Astrocyte (in vitro differentiated cells and primary cell): ENCODE measurements around the gene EXOSC3. TPM values are rescaled to one million over a fixed set of nuclear protein-coding genes. Genes with fewer than 3 reads are reported as not detected.

Source experiments
- DNase-seq: peaks from one replicate; pipeline ENCODE4 v3.0.0-alpha.2; 2010; ENCODE audit warnings: low read depth
- FAIRE-seq: peaks from 2 replicates; lab custom pipeline; 2011; peaks lifted over from hg19 to GRCh38; lab: Jason Lieb, UNC
- H2AFZ ChIP-seq: 2 replicates; pipeline ENCODE4 v1.6.0; 2012; ENCODE audit warnings: low read depth, low read length, inconsistent platforms
- H3K27ac ChIP-seq: 2 replicates; pipeline ENCODE4 v1.5.1; 2011; ENCODE audit warnings: low read depth, low read length, inconsistent platforms
- H3K27me3 ChIP-seq: 2 replicates; pipeline ENCODE4 v1.6.0; 2011; ENCODE audit warnings: low read length, inconsistent platforms; ENCODE audit not compliant: insufficient read depth
- H3K36me3 ChIP-seq: 2 replicates; pipeline ENCODE4 v1.5.1; 2011; ENCODE audit warnings: low read length, inconsistent platforms; ENCODE audit not compliant: insufficient read depth
- H3K4me1 ChIP-seq: 2 replicates; pipeline ENCODE4 v1.5.1; 2011; ENCODE audit warnings: low read length, inconsistent platforms; ENCODE audit not compliant: insufficient read depth
- H3K4me2 ChIP-seq: 2 replicates; pipeline ENCODE4 v1.6.0; 2012; ENCODE audit warnings: low read length, inconsistent platforms
- H3K4me3 ChIP-seq: 2 replicates; pipeline ENCODE4 v1.5.1; 2011; ENCODE audit warnings: low read depth, mild to moderate bottlenecking, low read length, inconsistent platforms; ENCODE audit not compliant: insufficient read depth
- H3K79me2 ChIP-seq: 2 replicates; pipeline ENCODE4 v1.6.0; 2012; ENCODE audit warnings: mild to moderate bottlenecking, low read length, inconsistent platforms; ENCODE audit not compliant: insufficient read depth
- H3K9ac ChIP-seq: 2 replicates; pipeline ENCODE4 v1.6.0; 2012; ENCODE audit warnings: mild to moderate bottlenecking, low read length, inconsistent platforms
- H3K9me3 ChIP-seq: 2 replicates; pipeline ENCODE4 v1.5.1; 2012; ENCODE audit warnings: low read depth, mild to moderate bottlenecking, low read length, inconsistent platforms; ENCODE audit not compliant: insufficient read depth
- H4K20me1 ChIP-seq: 2 replicates; pipeline ENCODE4 v1.6.0; 2012; ENCODE audit warnings: low read length, inconsistent platforms; ENCODE audit not compliant: insufficient read depth
- H3K27ac Mint-ChIP-seq: one replicate; pipeline ENCODE4 v1.8.0; 2021; ENCODE audit warnings: mild to moderate bottlenecking, mixed read lengths; ENCODE audit not compliant: unreplicated experiment
- H3K27me3 Mint-ChIP-seq: one replicate; pipeline ENCODE4 v1.8.0; 2021; ENCODE audit warnings: low read depth, mixed read lengths; ENCODE audit not compliant: unreplicated experiment
- H3K36me3 Mint-ChIP-seq: one replicate; pipeline ENCODE4 v1.8.0; 2021; ENCODE audit warnings: low read depth, mixed read lengths; ENCODE audit not compliant: unreplicated experiment
- H3K4me1 Mint-ChIP-seq: one replicate; pipeline ENCODE4 v1.8.0; 2021; ENCODE audit warnings: low read depth, mixed read lengths; ENCODE audit not compliant: unreplicated experiment
- H3K4me3 Mint-ChIP-seq: one replicate; pipeline ENCODE4 v1.8.0; 2021; ENCODE audit warnings: mild to moderate bottlenecking, moderate library complexity, mixed read lengths; ENCODE audit not compliant: unreplicated experiment
- H3K9me3 Mint-ChIP-seq: one replicate; pipeline ENCODE4 v1.8.0; 2021; ENCODE audit warnings: mild to moderate bottlenecking, mixed read lengths; ENCODE audit not compliant: unreplicated experiment
- EZH2 ChIP-seq: IDR thresholded peaks from 2 replicates; pipeline ENCODE4 v1.6.1; 2012; ENCODE audit warnings: mild to moderate bottlenecking, low read length, inconsistent platforms; ENCODE audit not compliant: insufficient read depth
- total RNA-seq: library from RNA; stranded (reverse); gene quantifications from 2 replicates; pipeline ENCODE4 v1.2.1, GENCODE V29; 2021
- TF ChIP-seq, protein P1 (sequence below): IDR thresholded peaks from 2 replicates; pipeline ENCODE4 v1.5.1; 2011; ENCODE audit warnings: low read depth, mild to moderate bottlenecking, inconsistent platforms, low read length, moderate library complexity; ENCODE audit not compliant: insufficient read depth

Gene EXOSC3
- total RNA-seq, 1 donor from 2014 or later = 30.7 TPM

DNA sequence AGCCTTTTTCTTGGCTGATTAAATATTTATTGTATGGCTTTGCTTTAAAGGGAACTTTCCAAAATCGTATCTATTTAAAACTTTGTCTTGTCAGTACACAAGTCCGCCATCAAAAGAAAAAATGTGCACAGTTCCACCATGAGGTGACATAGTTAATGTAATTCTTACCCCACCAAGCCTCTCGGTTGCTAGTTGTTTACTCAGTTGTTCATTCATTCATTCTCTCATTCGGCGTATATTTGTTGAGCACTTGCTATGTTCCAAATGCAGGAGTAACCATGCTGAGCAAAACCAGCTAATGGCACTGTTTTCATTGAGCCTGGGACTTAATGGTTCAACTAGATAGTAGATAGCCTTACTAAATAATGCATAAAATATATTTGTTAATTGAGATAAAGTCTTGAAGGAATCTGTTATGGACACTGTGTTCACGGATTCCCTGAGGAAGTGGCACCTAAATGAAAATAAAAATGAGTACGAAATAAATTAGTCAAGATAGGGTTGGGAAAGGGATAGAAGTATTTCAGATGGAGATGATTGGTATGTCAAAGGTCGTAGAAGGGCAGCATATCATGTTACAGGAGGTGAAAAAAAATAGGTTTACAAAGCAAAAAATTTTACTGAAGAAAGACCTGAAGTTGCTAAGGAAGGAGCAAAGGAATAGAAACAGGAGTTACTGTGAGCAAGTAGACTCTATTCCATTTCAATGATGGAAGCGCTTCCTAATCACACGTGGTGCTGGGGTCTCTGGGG, 17.3 kb upstream of the EXOSC3 start:
- H3K4me1 ChIP-seq = peaks cover 17% of the 10 kb centered on the region
- no peaks in the 10 kb centered on the region for H3K27me3 ChIP-seq
- peaks cover 79% of the 10 kb centered on the region for H3K79me2 ChIP-seq
- no peak for DNase-seq
- peaks cover 2% of the 10 kb centered on the region for H3K36me3 Mint-ChIP-seq
- no peak overlapping the region for H3K27ac ChIP-seq
- FAIRE-seq = no peak
- no peaks in the 10 kb centered on the region for H3K9me3 Mint-ChIP-seq
- TF ChIP-seq EZH2 = no peak
- peak overlapping the region; percentile 99 for H3K4me3 ChIP-seq
- H3K9me3 ChIP-seq = no peaks in the 10 kb centered on the region
- peak overlapping the region; percentile 97 for H3K9ac ChIP-seq
- no peak overlapping the region for H2AFZ ChIP-seq
- H3K36me3 ChIP-seq = no peaks in the 10 kb centered on the region
- H3K27ac Mint-ChIP-seq = peak overlapping the region; percentile 81
- H3K4me3 Mint-ChIP-seq = peak overlapping the region; percentile 99
- H3K4me2 ChIP-seq = peak overlapping the region; percentile 96
- H3K4me1 Mint-ChIP-seq = peaks cover 11% of the 10 kb centered on the region
- peaks cover 43% of the 10 kb centered on the region for H4K20me1 ChIP-seq
- H3K27me3 Mint-ChIP-seq = no peaks in the 10 kb centered on the region

DNA sequence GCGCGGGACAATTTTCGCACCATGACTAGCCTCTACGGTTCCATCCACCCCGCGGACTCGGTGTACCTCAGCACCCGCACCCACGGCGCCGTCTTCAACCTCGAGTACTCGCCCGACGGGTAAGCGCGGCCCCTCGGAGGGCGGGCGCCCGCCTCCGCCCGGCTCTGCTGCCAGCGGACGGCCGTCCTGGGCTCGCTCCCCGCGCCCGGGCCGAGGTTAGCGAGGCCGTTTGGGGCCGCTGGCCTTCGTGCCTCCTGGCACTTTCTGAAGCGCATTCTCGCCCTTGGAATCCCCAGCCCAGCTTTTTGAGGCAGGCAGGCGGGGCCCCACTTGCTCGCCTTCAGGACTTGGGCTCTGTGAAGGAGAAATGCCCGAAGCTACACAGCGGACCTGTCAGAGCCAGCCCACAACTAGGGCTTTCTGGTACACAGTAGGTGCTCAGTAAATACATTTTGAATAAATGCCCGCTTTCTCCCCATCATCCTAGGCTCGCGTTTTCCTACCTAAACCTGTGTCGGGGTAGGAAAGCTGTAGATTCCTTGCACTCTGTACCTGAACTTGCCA, 16.5 kb upstream of the EXOSC3 start:
- Histone ChIP-seq H3K9ac (peak overlapping the region; percentile 97), H3K4me3 (peak overlapping the region; percentile 99), H4K20me1 (peaks cover 40% of the 10 kb centered on the region), H3K27ac (peak overlapping the region; percentile 81), H3K27me3 (no peaks in the 10 kb centered on the region), H2AFZ (peak overlapping the region; percentile 100), H3K4me2 (peak overlapping the region; percentile 96), H3K9me3 (no peaks in the 10 kb centered on the region), H3K4me1 (peaks cover 17% of the 10 kb centered on the region), H3K79me2 (peaks cover 71% of the 10 kb centered on the region), H3K36me3 (no peaks in the 10 kb centered on the region)
- H3K9me3 Mint-ChIP-seq = no peaks in the 10 kb centered on the region
- H3K36me3 Mint-ChIP-seq = peaks cover 2% of the 10 kb centered on the region
- DNase-seq (peak; percentile 12), FAIRE-seq (no peak)
- peaks cover 11% of the 10 kb centered on the region for H3K4me1 Mint-ChIP-seq
- H3K27ac Mint-ChIP-seq = peak overlapping the region; percentile 81
- peak overlapping the region; percentile 99 for H3K4me3 Mint-ChIP-seq
- TF ChIP-seq, protein P1, sequence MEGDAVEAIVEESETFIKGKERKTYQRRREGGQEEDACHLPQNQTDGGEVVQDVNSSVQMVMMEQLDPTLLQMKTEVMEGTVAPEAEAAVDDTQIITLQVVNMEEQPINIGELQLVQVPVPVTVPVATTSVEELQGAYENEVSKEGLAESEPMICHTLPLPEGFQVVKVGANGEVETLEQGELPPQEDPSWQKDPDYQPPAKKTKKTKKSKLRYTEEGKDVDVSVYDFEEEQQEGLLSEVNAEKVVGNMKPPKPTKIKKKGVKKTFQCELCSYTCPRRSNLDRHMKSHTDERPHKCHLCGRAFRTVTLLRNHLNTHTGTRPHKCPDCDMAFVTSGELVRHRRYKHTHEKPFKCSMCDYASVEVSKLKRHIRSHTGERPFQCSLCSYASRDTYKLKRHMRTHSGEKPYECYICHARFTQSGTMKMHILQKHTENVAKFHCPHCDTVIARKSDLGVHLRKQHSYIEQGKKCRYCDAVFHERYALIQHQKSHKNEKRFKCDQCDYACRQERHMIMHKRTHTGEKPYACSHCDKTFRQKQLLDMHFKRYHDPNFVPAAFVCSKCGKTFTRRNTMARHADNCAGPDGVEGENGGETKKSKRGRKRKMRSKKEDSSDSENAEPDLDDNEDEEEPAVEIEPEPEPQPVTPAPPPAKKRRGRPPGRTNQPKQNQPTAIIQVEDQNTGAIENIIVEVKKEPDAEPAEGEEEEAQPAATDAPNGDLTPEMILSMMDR = no peak
- TF ChIP-seq EZH2 = no peak
- no peaks in the 10 kb centered on the region for H3K27me3 Mint-ChIP-seq

DNA sequence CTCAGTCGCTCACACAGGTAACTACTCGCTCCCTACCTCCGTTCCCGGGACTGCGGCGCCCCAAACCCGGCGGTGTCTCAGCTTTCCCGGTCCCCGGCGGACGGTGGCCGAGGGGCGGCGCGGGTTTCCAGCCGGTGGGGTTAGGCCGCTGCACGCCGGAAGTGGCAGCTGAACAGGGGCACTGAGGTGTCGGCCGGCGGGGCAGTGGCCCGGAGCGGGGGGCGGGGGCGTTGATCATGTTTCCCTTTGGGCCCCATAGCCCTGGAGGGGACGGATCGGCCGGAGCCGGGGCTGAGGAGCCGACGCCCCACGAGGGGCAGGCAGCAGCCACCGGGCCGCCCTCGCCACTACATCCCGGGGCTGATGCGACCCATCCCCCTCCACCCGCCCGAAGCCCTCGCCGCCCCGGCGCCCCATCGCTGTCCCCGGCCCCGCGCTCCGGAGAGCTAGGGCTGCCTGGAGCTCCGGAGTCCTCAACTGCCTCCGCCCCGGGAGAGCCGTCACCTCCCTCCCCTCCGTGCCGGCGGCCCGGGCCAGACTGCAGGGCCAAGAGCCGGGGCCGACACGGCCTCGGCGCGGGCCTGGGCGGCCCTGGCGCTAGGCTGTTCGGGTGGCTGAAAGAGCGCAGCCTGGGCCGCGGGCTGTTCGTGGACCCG, 15.9 kb upstream of the EXOSC3 start, which contains the start of gene DCAF10:
Gene DCAF10 (plus strand): TSS at position 167 of the 656 bp plus-strand sequence. CDS start 70 bp downstream, at position 237.
- peak within 1 kb of the TSS; percentile 100 for H2AFZ ChIP-seq
- peaks cover 17% of the 10 kb centered on the region for H3K4me1 ChIP-seq
- Mint-ChIP-seq H3K27ac (peak within 1 kb of the TSS; percentile 81), H3K36me3 (peaks cover 2% of the 10 kb centered on the region), H3K4me3 (peak within 1 kb of the TSS; percentile 99), H3K27me3 (no peaks in the 10 kb centered on the region), H3K9me3 (no peaks in the 10 kb centered on the region), H3K4me1 (peaks cover 11% of the 10 kb centered on the region)
- H4K20me1 ChIP-seq = peaks cover 35% of the 10 kb centered on the region
- H3K79me2 ChIP-seq = peaks cover 65% of the 10 kb centered on the region
- H3K9ac ChIP-seq = peak within 1 kb of the TSS; percentile 97
- peak within 1 kb of the TSS; percentile 99 for H3K4me3 ChIP-seq
- H3K9me3 ChIP-seq = no peaks in the 10 kb centered on the region
- TF ChIP-seq, protein P1 = no peak
- no peak for TF ChIP-seq EZH2
- peak within 1 kb of the TSS; percentile 81 for H3K27ac ChIP-seq
- H3K27me3 ChIP-seq = no peaks in the 10 kb centered on the region
- H3K36me3 ChIP-seq = no peaks in the 10 kb centered on the region
- H3K4me2 ChIP-seq = peak within 1 kb of the TSS; percentile 96
- FAIRE-seq = no peak
- peak; percentile 74 for DNase-seq
